HG02852 (cell line): ENCODE data around the gene LEMD1.
"Not testable (repeated sequence)": the region's sequence is repeated elsewhere in the genome, so short reads cannot be mapped to it uniquely, and the experiment has no call there.

ENCODE experiments used
- ATAC-seq: cut with Tn5 transposase; IDR thresholded peaks from one replicate; pipeline ENCODE4 v1.9.1; 2021; ENCODE audit warnings: mild to moderate bottlenecking, moderate library complexity; ENCODE audit not compliant: unreplicated experiment

LEMD1 gene

GRCh38 chr1:205447457-205448341 is 25.8 kb upstream of the LEMD1 start:
- ATAC-seq, result no peak

GRCh38 chr1:205446828-205447227 is 25.0 kb upstream of the LEMD1 start:
- no peak for ATAC-seq

GRCh38 chr1:205445646-205445935 is 23.7 kb upstream of the LEMD1 start:
- ATAC-seq, result no peak

- ATAC-seq, result no peak
These were observed 23.2 kb upstream of the LEMD1 start for GRCh38 chr1:205444931-205445645.

GRCh38 chr1:205444300-205444930 is 22.6 kb upstream of the LEMD1 start:
- no peak for ATAC-seq

GRCh38 chr1:205443585-205444299 is 21.9 kb upstream of the LEMD1 start:
- ATAC-seq, result no peak

- ATAC-seq, result no peak
These were observed 20.3 kb upstream of the LEMD1 start for GRCh38 chr1:205442051-205442725.

GRCh38 chr1:205441716-205442050 is 19.8 kb upstream of the LEMD1 start:
- no peak for ATAC-seq

- no peak for ATAC-seq
These were observed 19.4 kb upstream of the LEMD1 start for GRCh38 chr1:205441318-205441633.

GRCh38 chr1:205440476-205441317 is 18.8 kb upstream of the LEMD1 start:
- peak; percentile 77 for ATAC-seq

- ATAC-seq, result no peak
These were observed 18.2 kb upstream of the LEMD1 start for GRCh38 chr1:205440121-205440475.

- no peak for ATAC-seq
These were observed 16.6 kb upstream of the LEMD1 start for GRCh38 chr1:205438213-205439158.

GRCh38 chr1:205437570-205437969 is 15.7 kb upstream of the LEMD1 start:
- ATAC-seq, result no peak

GRCh38 chr1:205436776-205437410 is 15.0 kb upstream of the LEMD1 start:
- no peak for ATAC-seq

- ATAC-seq, result no peak
These were observed 14.0 kb upstream of the LEMD1 start for GRCh38 chr1:205435578-205436573.

- ATAC-seq, result no peak
These were observed 12.9 kb upstream of the LEMD1 start for GRCh38 chr1:205434738-205435137.

- not testable (repeated sequence) for ATAC-seq
These were observed 10.8 kb upstream of the LEMD1 start for GRCh38 chr1:205432692-205433091.
